ENCODE results near the gene FBXL17. TPM values are rescaled to one million over a fixed set of nuclear protein-coding genes. Genes with fewer than 3 reads are reported as not detected.

FBXL17 gene
- total RNA-seq, 1 experiment from 2014 or later: 5.3 TPM

DNA sequence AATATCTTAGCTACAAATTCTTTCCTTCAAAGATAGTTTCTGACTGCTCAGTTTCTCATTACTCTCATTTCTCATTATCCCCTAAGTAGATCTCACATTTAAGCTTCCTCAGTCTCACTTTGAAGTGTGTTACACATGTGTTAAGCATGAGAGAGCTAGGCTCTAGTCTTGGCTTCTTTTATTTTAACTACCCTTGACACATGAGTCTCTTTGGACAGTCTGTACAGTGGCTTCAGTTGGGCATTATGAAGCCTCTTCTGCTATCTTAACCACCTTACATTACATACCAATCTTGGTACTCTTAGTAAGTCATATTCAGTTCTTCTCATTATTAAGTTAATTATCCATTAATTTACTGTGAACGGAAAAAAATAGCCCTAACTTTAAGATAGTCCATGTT is 232.5 kb downstream of the FBXL17 start:
- Histone ChIP-seq H3K23ac (ENCODE audit: insufficient read length, low read depth, low read length) (no peak overlapping the region), H3K4me1 (ENCODE audit: insufficient read depth, low read length) (no peaks in the 10 kb centered on the region), H2BK20ac (ENCODE audit: low read depth, low read length, poor library complexity, severe bottlenecking) (no peak overlapping the region), H3K79me2 (ENCODE audit: insufficient read depth, low read length) (no peaks in the 10 kb centered on the region), H4K91ac (ENCODE audit: insufficient read length, low read depth, low read length) (no peak overlapping the region), H3K27ac (ENCODE audit: insufficient read length, low read depth, low read length) (no peak overlapping the region), H3T11ph (ENCODE audit: low read length) (no peak overlapping the region), H3K79me1 (ENCODE audit: insufficient read depth, low read depth, low read length, poor library complexity, severe bottlenecking) (no peaks in the 10 kb centered on the region), H3K14ac (ENCODE audit: insufficient read depth, low read length) (no peak overlapping the region), H2BK12ac (ENCODE audit: insufficient read length, low read depth, low read length) (no peak overlapping the region), H3K18ac (ENCODE audit: insufficient read length, low read depth, low read length) (no peak overlapping the region), H2BK15ac (ENCODE audit: low read depth, low read length) (no peak overlapping the region), H3K9me3 (ENCODE audit: control insufficient read depth, low read depth, low read length) (no peaks in the 10 kb centered on the region), H2AFZ (ENCODE audit: low read length) (no peak overlapping the region), H3K4ac (ENCODE audit: low read depth, low read length) (no peak overlapping the region), H3K9ac (ENCODE audit: extremely low read depth, insufficient read length, low read length) (no peak overlapping the region), H2AK5ac (ENCODE audit: insufficient read length, low read length) (no peak overlapping the region), H2BK120ac (ENCODE audit: low read depth, low read length, poor library complexity, severe bottlenecking) (no peak overlapping the region), H3K23me2 (ENCODE audit: insufficient read length, low read depth, low read length, poor library complexity, severe bottlenecking) (no peaks in the 10 kb centered on the region), H3K4me2 (ENCODE audit: insufficient read depth, insufficient read length, low read length) (no peak overlapping the region), H4K20me1 (ENCODE audit: control insufficient read depth, insufficient read depth, insufficient read length) (no peaks in the 10 kb centered on the region), H4K5ac (ENCODE audit: insufficient read length, low read depth, low read length) (no peak overlapping the region), H2BK5ac (ENCODE audit: insufficient read length, low read length) (no peak overlapping the region), H3K27me3 (ENCODE audit: insufficient read depth, low read length) (no peaks in the 10 kb centered on the region), H3K56ac (ENCODE audit: insufficient read length, low read depth, low read length) (no peak overlapping the region), H4K8ac (replicated peaks; ENCODE audit: insufficient read length, low read depth, low read length) (no peak overlapping the region)
- H3K36me3 Mint-ChIP-seq (ENCODE audit: insufficient read depth in 1 of 3, low read depth in 3 of 3): peaks cover 0 to 4% (median 0%) of the 10 kb centered on the region in 3 experiments; a peak in 5 of 7 replicates
- TF ChIP-seq, protein P1, sequence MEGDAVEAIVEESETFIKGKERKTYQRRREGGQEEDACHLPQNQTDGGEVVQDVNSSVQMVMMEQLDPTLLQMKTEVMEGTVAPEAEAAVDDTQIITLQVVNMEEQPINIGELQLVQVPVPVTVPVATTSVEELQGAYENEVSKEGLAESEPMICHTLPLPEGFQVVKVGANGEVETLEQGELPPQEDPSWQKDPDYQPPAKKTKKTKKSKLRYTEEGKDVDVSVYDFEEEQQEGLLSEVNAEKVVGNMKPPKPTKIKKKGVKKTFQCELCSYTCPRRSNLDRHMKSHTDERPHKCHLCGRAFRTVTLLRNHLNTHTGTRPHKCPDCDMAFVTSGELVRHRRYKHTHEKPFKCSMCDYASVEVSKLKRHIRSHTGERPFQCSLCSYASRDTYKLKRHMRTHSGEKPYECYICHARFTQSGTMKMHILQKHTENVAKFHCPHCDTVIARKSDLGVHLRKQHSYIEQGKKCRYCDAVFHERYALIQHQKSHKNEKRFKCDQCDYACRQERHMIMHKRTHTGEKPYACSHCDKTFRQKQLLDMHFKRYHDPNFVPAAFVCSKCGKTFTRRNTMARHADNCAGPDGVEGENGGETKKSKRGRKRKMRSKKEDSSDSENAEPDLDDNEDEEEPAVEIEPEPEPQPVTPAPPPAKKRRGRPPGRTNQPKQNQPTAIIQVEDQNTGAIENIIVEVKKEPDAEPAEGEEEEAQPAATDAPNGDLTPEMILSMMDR (conservative IDR thresholded peaks at IDR 0.05): no peak
- no peaks in the 10 kb centered on the region for H3K27me3 Mint-ChIP-seq (ENCODE audit: low read depth)
- no peak for DNase-seq
- no peak overlapping the region for H3K27ac Mint-ChIP-seq
- no peak overlapping the region for H3K4me3 Mint-ChIP-seq
- WGBS (ENCODE audit: extremely low coverage, insufficient read length, low lambda C conversion rate): no CpG with 5 or more reads among the region's 1 CpG
- peaks cover 0 to 3% of the 10 kb centered on the region in 2 experiments; a peak in 2 of 5 replicates for H3K9me3 Mint-ChIP-seq
- H3K4me1 Mint-ChIP-seq: no peaks in the 10 kb centered on the region
